22Rv1 (cell line): ENCODE data around the gene MLLT3.

Source experiments
- H3K27ac ChIP-seq: fragments of 450-650 bp; 2 replicates; pipeline ENCODE4 v1.5.1; 2017
- CTCF ChIP-seq: fragments of 450-650 bp; IDR thresholded peaks from 2 replicates; pipeline ENCODE4 v1.5.1; 2017; ENCODE audit warnings: mild to moderate bottlenecking
- ZFX ChIP-seq: fragments of 450-650 bp; IDR thresholded peaks from 2 replicates; pipeline ENCODE4 v1.6.1; 2017; ENCODE audit warnings: antibody characterized with exemption, borderline replicate concordance

The MLLT3 gene

GRCh38 chr9:20351715-20352114 lies 270.6 kb downstream of the MLLT3 start:
- TF ChIP-seq CTCF, result no peak
- TF ChIP-seq ZFX, result no peak
- no peak overlapping the region for H3K27ac ChIP-seq

GRCh38 chr9:20349568-20349967 lies 272.7 kb downstream of the MLLT3 start:
- no peak overlapping the region for H3K27ac ChIP-seq

GRCh38 chr9:20343325-20343724 lies 279.0 kb downstream of the MLLT3 start:
- TF ChIP-seq ZFX (no peak), CTCF (no peak)
- H3K27ac ChIP-seq, result no peak overlapping the region

More at GRCh38 chr9:20349568-20349967, 272.7 kb downstream of the MLLT3 start:
- TF ChIP-seq ZFX, result no peak
- no peak for TF ChIP-seq CTCF

- no peak overlapping the region for H3K27ac ChIP-seq
- TF ChIP-seq CTCF (no peak), ZFX (no peak)
Observed at GRCh38 chr9:20340511-20340861, 281.8 kb downstream of the MLLT3 start.

GRCh38 chr9:20335668-20336332 lies 286.5 kb downstream of the MLLT3 start:
- H3K27ac ChIP-seq, result no peak overlapping the region
- TF ChIP-seq CTCF (no peak), ZFX (no peak)

- H3K27ac ChIP-seq, result no peak overlapping the region
- TF ChIP-seq ZFX (no peak), CTCF (no peak)
Observed at GRCh38 chr9:20333991-20334390, 288.3 kb downstream of the MLLT3 start.

- H3K27ac ChIP-seq, result no peak overlapping the region
- TF ChIP-seq ZFX, result no peak
- no peak for TF ChIP-seq CTCF
Observed at GRCh38 chr9:20331095-20331685, 291.1 kb downstream of the MLLT3 start.
